CD4-positive, alpha-beta T cell treated with Interleukin-4 for 4 hours (primary cell): ENCODE measurements around the gene CTSH.

Experiments used
- DNase-seq: peaks from one replicate; pipeline ENCODE4 v3.0.0-alpha.2; 2020

The CTSH gene, protein sequence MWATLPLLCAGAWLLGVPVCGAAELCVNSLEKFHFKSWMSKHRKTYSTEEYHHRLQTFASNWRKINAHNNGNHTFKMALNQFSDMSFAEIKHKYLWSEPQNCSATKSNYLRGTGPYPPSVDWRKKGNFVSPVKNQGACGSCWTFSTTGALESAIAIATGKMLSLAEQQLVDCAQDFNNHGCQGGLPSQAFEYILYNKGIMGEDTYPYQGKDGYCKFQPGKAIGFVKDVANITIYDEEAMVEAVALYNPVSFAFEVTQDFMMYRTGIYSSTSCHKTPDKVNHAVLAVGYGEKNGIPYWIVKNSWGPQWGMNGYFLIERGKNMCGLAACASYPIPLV

DNA sequence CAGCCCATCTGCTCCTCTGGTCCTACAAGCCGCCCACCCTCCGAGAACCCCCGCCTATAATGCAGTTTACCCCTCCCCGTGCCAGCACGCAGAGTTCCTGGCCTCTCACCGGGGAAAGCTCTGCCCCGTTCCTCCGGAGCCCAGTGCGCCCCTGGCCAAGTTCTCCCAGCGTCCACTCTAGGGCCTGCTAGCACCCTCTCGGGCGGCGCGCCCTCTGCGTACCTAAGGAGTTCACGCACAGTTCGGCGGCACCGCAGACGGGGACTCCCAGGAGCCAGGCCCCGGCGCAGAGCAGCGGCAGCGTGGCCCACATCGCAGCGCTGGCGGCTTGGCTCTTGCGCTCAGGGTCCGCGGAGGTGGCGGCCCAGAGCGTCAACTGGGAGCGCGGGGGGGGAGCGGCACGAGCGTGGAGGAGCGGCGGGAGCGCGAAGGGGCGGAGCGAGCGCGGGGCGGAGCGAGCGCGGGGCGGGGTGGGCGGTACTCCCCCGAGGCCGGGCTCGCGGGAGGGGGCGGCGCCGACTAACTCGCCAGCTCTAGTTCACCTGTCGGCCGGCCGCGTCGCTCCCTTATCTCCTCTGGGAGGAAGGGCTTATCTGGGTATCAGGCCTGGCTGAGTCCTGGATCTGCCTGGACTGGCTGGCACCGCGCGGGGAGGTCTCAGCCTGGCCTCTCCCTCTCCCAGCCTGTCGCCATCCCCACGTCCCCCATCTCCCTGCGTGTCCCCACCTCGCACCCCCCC, at the start of gene CTSH:
Gene CTSH (minus strand): TSS at position 378 of the 739 bp plus-strand sequence. CDS start 65 bp downstream, at position 313.
- peak; percentile 69 for DNase-seq

DNA sequence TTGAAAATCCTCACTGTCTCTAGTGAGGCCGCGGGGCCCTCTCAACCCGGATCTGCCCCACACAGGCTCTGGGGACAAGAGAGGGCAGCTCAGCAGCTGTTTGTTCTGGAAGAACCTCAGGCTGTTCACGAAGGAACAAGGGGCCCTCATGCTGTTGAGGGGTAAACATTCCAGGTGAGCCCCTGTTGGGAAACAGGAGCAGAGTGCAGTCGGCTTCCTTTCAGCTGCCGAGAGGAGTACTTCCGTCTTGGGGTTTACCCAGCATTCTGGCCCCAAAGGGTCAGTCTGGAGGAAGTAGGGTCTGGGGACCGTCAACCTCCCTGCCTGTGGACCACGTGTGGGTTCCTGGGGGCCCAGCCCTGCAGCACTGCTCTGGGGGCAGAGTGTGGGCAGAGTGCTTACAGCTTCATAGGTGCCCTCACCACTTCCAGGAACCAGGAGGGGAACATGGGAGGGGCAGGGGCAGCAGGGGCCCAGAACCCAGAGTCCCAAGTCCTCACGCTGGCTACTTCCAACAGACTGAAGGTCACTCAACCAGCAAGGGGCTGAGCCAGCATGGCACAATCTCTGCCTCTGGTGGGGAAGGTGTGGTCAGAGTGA, 49.2 kb upstream of the CTSH start:
- DNase-seq: no peak

DNA sequence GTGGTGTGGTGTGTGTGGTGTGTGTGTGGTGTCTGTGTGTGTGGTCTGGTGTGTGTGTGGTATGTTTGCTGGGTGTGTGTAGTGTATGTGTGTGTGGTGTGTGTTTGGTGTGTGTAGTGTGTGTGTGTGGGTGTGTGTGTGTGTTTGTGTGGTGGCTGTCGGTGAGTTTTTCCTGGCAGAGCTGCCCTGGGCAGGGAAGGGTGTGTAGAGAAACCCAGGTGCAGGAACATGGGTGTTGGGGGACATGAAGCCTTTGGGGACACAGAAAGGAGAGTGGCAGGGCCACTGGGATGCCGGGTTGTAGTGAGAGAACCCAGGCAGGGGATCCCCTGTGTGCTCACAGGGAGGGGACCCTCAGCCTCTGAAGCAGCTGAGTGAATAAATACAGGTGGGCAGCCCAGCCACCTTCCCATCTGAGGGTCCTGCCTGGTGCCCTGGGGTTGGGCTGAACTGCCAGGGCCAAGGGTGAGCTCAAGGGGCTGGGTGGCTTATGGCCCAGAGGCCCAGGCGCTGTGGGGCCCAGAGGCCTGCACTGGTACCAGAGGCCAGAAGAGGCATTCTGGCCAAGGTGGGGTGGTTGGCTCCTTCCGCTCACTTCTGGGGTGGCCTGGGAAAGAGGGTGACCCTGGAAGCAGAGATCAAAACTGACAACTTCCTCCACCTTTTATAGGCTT, 48.5 kb upstream of the CTSH start:
- no peak for DNase-seq

DNA sequence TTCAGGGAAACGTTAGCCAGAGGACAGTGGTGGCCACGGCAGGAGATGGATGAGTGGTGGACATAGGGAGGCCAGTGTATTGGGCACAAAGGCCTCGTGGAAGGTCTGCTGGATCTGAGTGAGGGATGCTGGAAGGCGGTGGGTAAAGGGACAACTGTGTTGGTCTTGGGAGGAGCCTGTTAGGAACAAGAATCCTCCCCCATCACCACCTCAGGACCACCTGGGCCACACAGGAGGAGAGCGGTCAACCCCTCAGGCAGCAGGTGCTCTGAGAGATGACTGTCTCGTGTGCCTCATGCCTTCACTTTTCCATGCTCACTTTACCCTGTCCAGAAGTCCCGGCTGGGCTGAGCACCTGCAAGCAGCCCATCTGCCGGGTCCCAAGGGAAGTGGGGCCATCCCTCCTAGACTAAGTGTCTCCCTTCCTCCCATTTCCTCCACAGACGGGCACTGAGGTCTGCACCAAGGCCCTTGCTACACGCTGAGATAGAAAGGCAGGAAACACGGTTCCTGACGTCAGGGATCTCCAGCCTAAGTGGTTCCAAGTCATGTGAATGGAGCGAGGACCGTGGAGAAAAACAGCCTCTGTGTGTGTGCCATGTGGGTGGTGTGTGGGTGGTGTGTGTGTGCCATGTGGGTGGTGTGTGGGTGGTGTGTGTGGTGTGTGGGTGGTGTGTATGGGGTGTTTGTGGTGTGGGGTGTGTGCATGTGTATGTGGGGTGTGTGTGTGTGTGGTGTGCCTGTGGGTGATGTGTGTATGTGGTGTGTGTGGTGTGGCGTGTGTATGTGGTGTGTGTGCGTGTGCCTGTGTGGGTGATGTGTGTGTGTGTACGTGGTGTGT, 47.8 kb upstream of the CTSH start:
- DNase-seq: no peak

DNA sequence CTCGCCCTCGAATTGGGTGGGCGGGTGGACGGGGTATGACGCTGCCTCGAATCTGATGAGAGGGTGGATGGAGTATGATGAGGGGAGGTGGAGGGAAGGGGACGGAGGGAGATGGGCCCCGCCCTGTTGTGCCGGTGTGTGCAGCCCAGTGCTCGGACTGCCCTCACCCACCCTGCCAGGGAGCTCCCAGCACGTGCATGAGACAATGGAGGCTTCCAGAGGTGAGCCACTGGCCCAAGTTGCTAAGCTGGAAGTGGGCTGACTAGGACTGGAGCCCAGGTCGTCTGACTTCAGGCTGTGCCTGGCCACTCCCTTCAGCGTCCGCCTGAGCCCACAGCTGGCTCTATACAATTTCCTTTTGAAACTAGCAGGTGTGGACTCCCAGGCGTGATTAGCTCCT, 47.0 kb upstream of the CTSH start:
- DNase-seq: no peak

DNA sequence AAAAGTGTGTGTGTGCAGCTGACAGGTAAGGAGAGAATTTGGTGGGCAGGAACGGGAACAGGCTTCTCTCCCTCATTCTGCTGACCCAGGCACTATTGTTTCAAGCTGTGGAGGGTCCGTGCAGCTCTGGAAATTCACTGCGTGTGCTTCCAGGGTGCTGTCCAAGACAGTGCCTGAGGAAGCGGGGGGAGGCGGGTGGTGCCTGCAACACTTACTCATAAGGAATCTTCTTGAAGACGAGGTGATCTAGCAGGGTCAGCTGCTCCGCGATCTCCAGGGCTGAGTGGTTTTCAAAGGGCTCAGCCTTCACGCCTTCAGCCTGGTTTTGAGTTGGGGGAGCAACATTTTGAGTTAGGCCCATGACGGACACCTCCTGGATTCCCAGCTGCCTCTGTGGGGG, 46.6 kb upstream of the CTSH start:
- DNase-seq: no peak

DNA sequence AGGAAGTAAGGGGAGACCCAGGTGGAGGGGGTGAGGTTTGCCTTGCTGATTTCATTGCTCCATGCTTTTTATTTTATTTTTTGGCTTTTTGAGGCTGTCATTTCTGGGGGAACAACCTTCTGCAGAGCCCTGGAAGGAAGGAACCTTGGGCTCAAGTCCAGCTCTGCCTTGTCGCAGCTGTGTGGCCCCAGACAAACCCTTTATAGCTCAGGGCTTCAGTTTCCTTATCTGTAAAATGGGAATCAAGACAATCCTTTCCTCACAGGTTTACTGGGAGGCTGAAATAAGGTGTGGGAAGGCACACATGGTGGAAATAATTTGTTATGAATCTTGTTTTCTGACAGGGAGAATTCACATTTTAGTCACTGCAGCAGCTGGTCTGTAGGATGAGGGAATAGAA, 45.4 kb upstream of the CTSH start:
- no peak for DNase-seq

DNA sequence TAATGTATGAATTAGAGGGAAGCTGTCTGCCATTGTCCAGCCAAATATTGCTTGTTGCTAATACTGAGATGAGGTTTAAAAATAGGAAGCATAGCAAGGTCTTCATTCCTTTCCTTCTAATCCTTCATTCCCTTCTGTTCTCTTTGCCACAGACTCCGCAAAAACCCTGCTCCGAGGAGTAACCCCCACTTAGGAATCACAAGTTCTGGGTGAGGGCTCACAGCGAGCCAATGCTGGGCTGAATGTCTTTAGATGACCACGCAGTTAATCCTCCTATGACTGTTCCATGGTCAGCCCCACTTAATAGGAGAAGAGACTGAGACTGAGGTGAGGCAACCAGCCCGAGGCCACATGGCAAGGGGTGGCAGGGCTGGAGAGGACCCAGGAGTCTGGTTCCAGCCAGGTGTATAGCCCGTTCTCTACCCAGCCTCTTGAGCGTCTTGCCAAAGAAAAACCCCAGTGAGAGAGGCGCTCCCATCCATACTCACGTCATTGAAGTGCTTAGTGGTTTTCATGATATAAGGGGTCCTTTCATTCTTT, 44.9 kb upstream of the CTSH start:
- no peak for DNase-seq

DNA sequence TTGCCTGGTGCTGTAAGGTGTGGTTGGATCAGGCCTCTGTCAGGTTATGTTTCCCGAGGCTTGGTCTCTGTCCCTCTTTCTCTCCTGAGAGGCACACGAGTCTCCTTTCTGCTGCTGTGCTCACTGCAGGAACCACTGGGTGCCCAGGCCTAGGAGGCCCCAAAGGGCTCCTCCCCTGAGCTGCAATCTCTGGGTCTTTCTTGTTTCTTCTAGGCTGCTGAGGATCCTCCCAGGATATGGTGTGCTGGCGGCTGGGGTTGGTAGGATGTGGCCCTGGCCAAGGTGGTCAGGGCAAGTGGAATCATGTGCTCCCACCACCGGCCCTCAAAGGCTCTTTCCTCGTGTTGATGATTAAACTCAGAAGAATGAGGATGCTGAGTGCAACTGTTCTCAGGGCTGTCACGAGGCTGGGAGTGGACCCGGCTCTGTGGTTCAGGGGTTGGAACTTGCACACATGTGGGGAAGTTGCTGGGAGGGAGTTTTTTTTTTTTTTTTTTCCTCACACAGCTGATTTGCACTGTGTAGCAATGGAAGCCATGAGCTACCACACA, 43.6 kb upstream of the CTSH start:
- peak; percentile 7 for DNase-seq

DNA sequence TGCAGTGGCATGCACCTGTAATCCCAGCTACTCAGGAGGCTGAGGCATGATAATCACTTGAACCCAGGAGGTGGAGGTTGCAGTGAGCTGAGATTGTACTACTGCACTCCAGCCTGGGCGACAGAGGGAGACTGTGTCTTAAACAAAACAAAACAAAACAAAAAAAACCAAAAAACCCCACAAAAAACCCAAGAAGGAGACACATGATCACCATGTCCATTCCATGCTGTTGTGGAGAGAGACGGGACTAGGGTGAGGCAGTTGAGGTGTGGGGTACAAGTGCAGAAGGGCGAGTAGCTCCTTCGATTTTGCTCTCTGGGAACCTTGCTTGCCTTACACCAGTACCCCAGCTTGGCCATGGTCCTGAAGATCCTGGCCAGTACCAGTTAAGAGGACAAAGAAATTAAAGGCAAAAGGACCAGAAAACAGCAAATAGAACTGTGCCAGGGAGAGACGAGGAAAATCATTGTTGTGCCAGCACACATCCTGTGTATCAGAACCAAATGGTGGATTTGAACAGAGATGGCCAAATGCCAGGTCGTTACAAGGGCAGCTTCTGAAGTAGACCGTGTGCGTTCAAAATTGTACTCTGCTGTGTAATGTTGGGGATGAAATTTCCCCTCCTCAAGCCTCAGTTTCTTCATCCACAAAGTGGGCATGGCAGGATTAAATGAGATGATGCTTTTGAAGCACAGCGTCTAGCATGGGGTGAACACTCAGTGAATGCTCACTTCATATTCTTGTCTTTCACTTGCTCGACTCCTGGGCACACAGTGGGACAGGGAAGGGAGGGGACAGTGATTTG, 42.9 kb upstream of the CTSH start:
- DNase-seq: no peak

DNA sequence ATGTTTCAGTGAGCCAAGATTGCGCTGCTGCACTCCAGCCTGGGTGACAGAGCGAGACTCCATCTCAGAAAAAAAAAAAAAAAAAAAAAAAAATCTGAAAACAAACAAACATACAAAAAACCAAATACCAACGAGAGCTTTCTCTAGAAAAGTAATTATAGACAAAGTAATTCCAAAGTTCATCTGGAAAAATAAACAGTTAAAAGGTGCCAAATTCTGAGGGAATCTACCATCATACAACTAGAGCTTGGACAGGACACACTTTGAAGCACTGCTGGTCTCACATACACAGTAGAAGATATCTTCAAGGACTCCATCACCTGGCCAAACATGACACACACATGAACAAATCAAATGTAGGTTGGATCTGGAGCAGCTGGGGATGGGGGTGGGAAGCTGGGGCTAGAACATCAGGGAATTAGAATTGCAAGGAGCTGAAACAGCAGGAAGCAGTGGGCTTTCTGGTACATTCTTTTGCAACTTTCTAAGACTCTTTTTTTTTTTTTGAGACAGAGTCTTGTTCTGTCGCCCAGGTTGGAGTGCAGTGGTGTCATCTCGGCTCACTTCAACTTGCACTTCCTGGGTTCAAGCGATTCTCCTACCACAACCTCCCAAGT, 41.1 kb upstream of the CTSH start:
- no peak for DNase-seq

DNA sequence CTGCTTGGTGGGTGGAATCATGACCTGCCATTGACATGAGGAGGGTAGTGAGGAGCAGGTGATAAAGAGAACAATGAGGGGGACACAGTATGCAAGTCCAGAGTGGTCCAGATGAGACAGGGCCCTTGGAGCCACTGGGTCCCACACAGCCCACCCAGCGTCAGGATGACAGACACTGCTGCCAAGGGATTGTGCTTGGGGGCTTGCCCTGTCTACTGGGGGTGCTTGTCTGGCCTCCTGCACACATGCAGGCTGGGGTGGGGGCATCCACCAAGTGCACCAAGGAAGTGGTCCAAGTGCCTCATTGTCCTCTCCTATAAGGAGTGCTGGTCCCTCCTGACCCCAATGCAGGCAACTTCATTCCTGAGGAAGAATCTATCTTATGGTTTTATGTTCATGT, 39.2 kb upstream of the CTSH start:
- no peak for DNase-seq

DNA sequence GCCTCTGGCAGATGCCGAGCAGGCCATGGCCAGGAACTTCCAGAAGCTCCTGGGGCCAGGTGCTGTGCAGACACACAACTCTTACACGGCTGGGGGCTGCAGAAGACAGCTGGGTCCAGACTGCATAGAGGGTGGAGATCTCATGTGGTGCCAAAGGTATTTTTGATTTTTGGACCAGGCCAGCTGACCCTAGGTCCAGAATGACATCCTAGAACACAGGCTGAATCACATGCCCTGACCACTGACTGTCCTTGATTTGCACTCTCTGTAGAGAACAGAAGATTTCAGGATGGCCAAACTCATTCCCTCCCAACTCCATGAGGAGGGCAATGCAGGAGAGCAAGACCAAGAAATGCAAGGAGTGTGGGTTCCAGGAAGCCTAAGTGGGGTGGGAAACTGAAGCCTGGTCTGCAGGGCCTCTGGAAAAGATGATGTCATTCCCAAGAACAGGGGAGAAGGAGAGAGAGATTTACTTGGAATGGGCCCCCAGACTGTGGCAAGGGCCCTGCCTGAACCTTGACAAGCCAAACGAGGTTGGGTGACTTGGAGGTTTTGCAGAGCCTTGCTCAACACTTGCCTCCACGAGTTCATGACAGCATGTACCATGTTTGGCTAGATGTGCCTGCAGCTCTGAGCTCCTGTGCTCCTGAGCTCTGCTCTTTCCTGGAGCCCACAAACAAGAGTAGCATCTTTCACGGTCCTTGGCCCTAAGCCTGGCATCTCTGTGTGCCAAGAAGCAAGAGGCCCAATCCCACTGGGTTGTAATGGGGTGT, 38.5 kb upstream of the CTSH start:
- DNase-seq: no peak

DNA sequence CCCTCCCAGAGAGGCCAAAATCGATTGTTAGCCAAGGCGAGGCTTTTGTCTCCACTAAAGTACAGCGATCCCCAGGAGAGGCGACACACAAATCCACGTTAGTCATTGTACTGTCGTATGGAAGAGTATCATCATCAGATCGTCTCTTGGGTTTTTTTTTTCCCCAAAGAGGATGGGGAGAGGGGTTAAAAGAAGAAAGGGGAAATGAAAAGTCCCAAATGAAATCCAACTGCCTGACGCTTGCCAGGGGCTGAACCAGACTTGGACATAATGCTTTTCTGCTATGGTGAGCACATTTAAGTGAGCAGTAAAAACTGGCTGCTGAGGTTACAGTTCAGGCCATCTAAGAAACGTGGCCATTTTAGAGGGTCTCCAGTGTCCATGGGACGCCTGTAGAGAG, 37.9 kb upstream of the CTSH start:
- DNase-seq: no peak

DNA sequence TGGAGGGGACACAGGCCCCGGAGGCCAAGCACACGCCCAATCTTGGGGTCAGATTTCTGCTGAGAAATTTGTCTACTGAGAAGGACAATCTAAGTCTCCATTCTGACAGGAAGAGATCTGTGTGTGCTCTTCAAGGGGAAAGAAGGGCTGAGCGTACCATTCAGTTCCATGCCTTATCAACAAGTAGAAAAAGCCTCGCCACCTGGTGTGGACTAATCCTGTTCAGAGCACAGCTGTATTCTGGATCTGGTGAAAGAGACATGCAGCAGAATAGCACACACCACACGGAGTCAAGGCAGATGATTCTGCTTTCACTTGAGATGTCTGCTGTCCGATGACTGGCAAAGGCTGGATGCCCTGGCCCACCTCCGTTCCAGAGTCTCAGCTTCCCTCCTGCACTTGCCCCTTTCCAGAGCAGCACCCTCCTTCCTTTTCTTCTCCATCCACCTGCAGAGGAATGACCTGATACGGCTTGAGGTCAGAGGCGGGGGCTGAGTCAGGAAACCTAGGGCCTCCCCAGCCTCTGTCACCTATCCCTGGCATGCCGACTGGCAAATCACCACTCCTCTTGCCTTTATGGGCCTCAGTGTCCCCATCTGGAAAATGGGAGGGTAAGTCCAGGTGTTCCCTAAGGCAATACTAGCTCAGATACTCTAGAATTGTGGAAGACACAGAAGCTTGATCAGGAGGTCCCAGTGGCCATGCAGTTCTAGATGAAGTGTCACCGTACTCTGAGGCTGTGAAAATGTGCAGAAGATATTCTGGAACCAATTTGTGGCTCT, 36.9 kb upstream of the CTSH start:
- no peak for DNase-seq

DNA sequence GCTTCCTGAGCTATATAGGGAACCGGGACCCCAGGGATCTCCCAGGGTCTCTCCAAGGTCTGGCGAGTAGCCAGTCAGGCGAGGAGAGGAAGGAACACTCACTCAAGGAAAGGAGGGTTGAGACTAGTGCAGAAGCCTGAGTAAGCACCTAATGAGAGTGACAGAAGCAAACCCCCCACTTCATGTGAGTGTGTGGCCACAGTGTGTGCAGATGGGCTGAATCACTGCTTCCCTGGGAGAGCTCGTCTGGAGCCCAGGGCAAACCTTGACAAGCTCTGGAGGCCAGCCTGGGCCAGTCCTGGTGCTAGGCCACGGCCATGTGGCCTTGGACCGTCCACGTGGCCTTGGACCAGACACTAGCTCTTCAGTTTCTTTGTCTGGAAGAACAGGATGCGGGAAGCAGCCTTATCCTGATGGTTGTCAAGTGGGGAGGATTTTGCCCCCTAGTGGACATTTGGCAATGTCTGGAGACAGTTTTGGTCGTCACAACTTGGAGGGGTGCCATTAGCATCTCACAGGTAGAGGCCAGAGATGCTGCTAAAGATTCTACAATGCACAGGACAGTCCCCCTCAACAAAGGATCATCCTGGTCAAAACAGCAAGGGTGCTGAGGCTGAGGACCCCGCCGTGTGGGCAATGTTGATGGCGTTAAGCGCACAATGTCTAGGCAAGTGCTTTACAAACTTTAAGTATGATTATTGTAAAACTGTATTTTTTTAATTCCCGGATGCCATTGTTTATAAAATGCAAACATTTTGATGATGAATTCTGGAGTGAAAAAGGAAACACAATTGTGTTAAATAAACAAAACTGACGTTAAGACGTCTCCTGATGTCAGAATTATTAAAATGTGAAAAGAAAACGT, 34.8 kb upstream of the CTSH start:
- DNase-seq: peak; percentile 21

DNA sequence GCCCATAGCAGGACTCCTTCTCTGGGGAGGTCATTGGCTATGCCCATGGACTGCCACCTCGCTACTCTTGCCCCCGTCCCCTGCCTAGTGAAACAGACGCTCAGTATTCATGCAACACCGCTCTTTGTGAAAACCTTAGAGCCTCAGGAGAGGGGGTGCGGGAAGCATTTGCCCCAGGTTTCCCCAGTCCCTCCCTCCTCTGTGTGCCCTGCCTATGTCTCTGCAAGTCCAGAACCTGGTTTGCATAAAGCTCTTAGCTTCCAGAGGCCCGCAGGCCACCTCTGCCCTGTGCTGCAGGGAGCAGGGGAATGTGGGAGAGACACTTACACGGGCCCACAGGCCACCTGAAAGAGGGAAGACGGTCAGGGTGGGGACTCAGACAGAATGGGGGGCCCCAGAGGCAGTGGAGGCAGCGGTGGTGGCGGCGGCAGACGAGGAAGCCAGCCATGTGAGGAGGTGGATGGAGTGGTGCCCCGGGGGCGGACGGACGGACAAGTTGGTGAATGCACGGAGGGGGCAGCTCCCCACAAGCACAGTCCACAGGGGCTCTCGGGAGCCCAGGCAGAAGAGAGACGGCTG, 33.8 kb upstream of the CTSH start:
- no peak for DNase-seq
